ENCODE data around the gene CCDC110.

The CCDC110 gene

GRCh38 chr4:185424905-185425646 is 46.5 kb downstream of the CCDC110 start:
- Mint-ChIP-seq H3K4me1 (peaks cover 13 to 20% of the 10 kb centered on the region in 2 donors), H3K27ac (peak overlapping the region; percentile 100), H3K27me3 (peaks cover 3 to 11% of the 10 kb centered on the region in 2 donors), H3K36me3 (peaks cover 8 to 19% of the 10 kb centered on the region in 2 donors), H3K4me3 (peak overlapping the region; percentile 78 to 87), H3K9me3 (no peaks in the 10 kb centered on the region)
- ATAC-seq (replicated peaks): peak in 1 of 2 donors; percentile 2
- DNase-seq: no peak

- Mint-ChIP-seq H3K9me3 (no peaks in the 10 kb centered on the region), H3K4me3 (no peak overlapping the region), H3K27ac (no peak overlapping the region), H3K4me1 (peaks cover 13 to 19% of the 10 kb centered on the region in 2 donors), H3K36me3 (peaks cover 23 to 35% of the 10 kb centered on the region in 2 donors), H3K27me3 (no peaks in the 10 kb centered on the region)
- ATAC-seq (replicated peaks) (no peak), DNase-seq (no peak)
Observed at GRCh38 chr4:185421366-185422124, 50.0 kb downstream of the CCDC110 start.

- no peak overlapping the region for H3K27ac Mint-ChIP-seq
- peaks cover 0 to 2% of the 10 kb centered on the region in 2 donors for H3K4me1 Mint-ChIP-seq
- H3K4me3 Mint-ChIP-seq: no peak overlapping the region
- H3K36me3 Mint-ChIP-seq: peaks cover 24 to 35% of the 10 kb centered on the region in 2 donors
- no peaks in the 10 kb centered on the region for H3K9me3 Mint-ChIP-seq
- no peak for DNase-seq
- ATAC-seq (replicated peaks): no peak
- H3K27me3 Mint-ChIP-seq: no peaks in the 10 kb centered on the region
Observed at GRCh38 chr4:185416955-185417354, 54.6 kb downstream of the CCDC110 start.

GRCh38 chr4:185412412-185412811 is 59.1 kb downstream of the CCDC110 start:
- no peak overlapping the region for H3K4me3 Mint-ChIP-seq
- H3K4me1 Mint-ChIP-seq: no peaks in the 10 kb centered on the region
- H3K9me3 Mint-ChIP-seq: peaks cover 0 to 2% of the 10 kb centered on the region in 2 donors
- peaks cover 17 to 29% of the 10 kb centered on the region in 2 donors for H3K36me3 Mint-ChIP-seq
- ATAC-seq (replicated peaks) (no peak), DNase-seq (no peak)
- no peak overlapping the region for H3K27ac Mint-ChIP-seq
- no peaks in the 10 kb centered on the region for H3K27me3 Mint-ChIP-seq

GRCh38 chr4:185411849-185412248 is 59.7 kb downstream of the CCDC110 start:
- Mint-ChIP-seq H3K9me3 (peaks cover 0 to 2% of the 10 kb centered on the region in 2 donors), H3K36me3 (peaks cover 15 to 26% of the 10 kb centered on the region in 2 donors), H3K4me3 (no peak overlapping the region), H3K27me3 (no peaks in the 10 kb centered on the region), H3K27ac (no peak overlapping the region), H3K4me1 (no peaks in the 10 kb centered on the region)
- DNase-seq (no peak), ATAC-seq (replicated peaks) (no peak)

- ATAC-seq (replicated peaks) (no peak), DNase-seq (no peak)
- Mint-ChIP-seq H3K4me1 (peaks cover 0 to 2% of the 10 kb centered on the region in 2 donors), H3K36me3 (peaks cover 20 to 30% of the 10 kb centered on the region in 2 donors), H3K4me3 (no peak overlapping the region), H3K27me3 (no peaks in the 10 kb centered on the region), H3K9me3 (peaks cover 0 to 2% of the 10 kb centered on the region in 2 donors), H3K27ac (no peak overlapping the region)
Observed at GRCh38 chr4:185408432-185408831, 63.1 kb downstream of the CCDC110 start.

- no peak overlapping the region for H3K4me3 Mint-ChIP-seq
- H3K9me3 Mint-ChIP-seq: peaks cover 0 to 2% of the 10 kb centered on the region in 2 donors
- peaks cover 22 to 40% of the 10 kb centered on the region in 2 donors for H3K36me3 Mint-ChIP-seq
- DNase-seq (no peak), ATAC-seq (replicated peaks) (peak in 1 of 2 donors; percentile 68)
- no peak overlapping the region for H3K27ac Mint-ChIP-seq
- no peaks in the 10 kb centered on the region for H3K27me3 Mint-ChIP-seq
- H3K4me1 Mint-ChIP-seq: peaks cover 0 to 2% of the 10 kb centered on the region in 2 donors
Observed at GRCh38 chr4:185405296-185405999, 66.1 kb downstream of the CCDC110 start.

GRCh38 chr4:185404031-185404430 is 67.5 kb downstream of the CCDC110 start:
- Mint-ChIP-seq H3K27me3 (no peaks in the 10 kb centered on the region), H3K36me3 (peaks cover 18 to 34% of the 10 kb centered on the region in 2 donors), H3K27ac (no peak overlapping the region), H3K9me3 (no peaks in the 10 kb centered on the region), H3K4me1 (peaks cover under 1 to 2% of the 10 kb centered on the region in 2 donors), H3K4me3 (no peak overlapping the region)
- ATAC-seq (replicated peaks): no peak
- no peak for DNase-seq

- Mint-ChIP-seq H3K4me1 (peaks cover 7 to 27% of the 10 kb centered on the region in 2 donors), H3K36me3 (peaks cover 8 to 20% of the 10 kb centered on the region in 2 donors), H3K27me3 (no peaks in the 10 kb centered on the region), H3K4me3 (no peak overlapping the region), H3K27ac (no peak overlapping the region), H3K9me3 (no peaks in the 10 kb centered on the region)
- no peak for ATAC-seq (replicated peaks)
- DNase-seq: no peak
Observed at GRCh38 chr4:185399466-185399865, 72.1 kb downstream of the CCDC110 start.

- ATAC-seq (replicated peaks) (no peak), DNase-seq (no peak)
- Mint-ChIP-seq H3K36me3 (peaks cover 7 to 22% of the 10 kb centered on the region in 2 donors), H3K27ac (no peak overlapping the region), H3K9me3 (no peaks in the 10 kb centered on the region), H3K27me3 (no peaks in the 10 kb centered on the region), H3K4me3 (no peak overlapping the region), H3K4me1 (peaks cover 12 to 35% of the 10 kb centered on the region in 2 donors)
Observed at GRCh38 chr4:185398618-185399017, 72.9 kb downstream of the CCDC110 start.

GRCh38 chr4:185396724-185397385 is 74.7 kb downstream of the CCDC110 start, which contains the start of gene ANKRD37:
Gene ANKRD37, plus strand, starts transcription at chr4:185396841. Its CDS starts 83 bp downstream, at chr4:185396924.
- Mint-ChIP-seq H3K36me3 (peaks cover 4 to 15% of the 10 kb centered on the region in 2 donors), H3K9me3 (no peaks in the 10 kb centered on the region)
- no peak for DNase-seq

GRCh38 chr4:185395956-185396723 is 75.4 kb downstream of the CCDC110 start:
- Mint-ChIP-seq H3K36me3 (peaks cover 4 to 15% of the 10 kb centered on the region in 2 donors), H3K4me3 (peak overlapping the region; percentile 94), H3K9me3 (no peaks in the 10 kb centered on the region), H3K27me3 (no peaks in the 10 kb centered on the region), H3K27ac (peak overlapping the region; percentile 97), H3K4me1 (peaks cover 16 to 42% of the 10 kb centered on the region in 2 donors)
- DNase-seq: peak; percentile 98
- ATAC-seq (replicated peaks): peak; percentile 85 to 92

More at GRCh38 chr4:185396724-185397385, 74.7 kb downstream of the CCDC110 start, which contains the start of gene ANKRD37:
- Mint-ChIP-seq H3K27me3 (no peaks in the 10 kb centered on the region), H3K4me1 (peaks cover 16 to 42% of the 10 kb centered on the region in 2 donors), H3K27ac (peak within 1 kb of the TSS; percentile 97), H3K4me3 (peak within 1 kb of the TSS; percentile 94)
- ATAC-seq (replicated peaks): no peak
